Measurements from ENCODE around the gene WDR87.
A peak's percentile ranks its signal among the peaks of the same experiment; 100 is the strongest.

The WDR87 gene

GRCh38 chr19:37905946-37906868 lies at the start of gene WDR87:
WDR87 (minus strand) TSS chr19:37906594; CDS start chr19:37898239, 8,355 bp downstream.
- DNase-seq: peak in 19 of 56 donors; percentile 9 to 70 (median 35)

GRCh38 chr19:37955986-37956385 lies 49.6 kb upstream of the WDR87 start:
- DNase-seq: no peak

- DNase-seq: no peak
These were observed 48.1 kb upstream of the WDR87 start for GRCh38 chr19:37954421-37954874.

- no peak for DNase-seq
These were observed 47.5 kb upstream of the WDR87 start for GRCh38 chr19:37953918-37954303.

- no peak for DNase-seq
These were observed 47.0 kb upstream of the WDR87 start for GRCh38 chr19:37953171-37953917.

GRCh38 chr19:37951816-37952210 lies 45.4 kb upstream of the WDR87 start:
- no peak for DNase-seq

GRCh38 chr19:37950471-37951175 lies 44.2 kb upstream of the WDR87 start:
- DNase-seq: no peak

GRCh38 chr19:37948362-37948761 lies 42.0 kb upstream of the WDR87 start:
- no peak for DNase-seq

- DNase-seq: peak in 5 of 56 donors; percentile 7 to 11 (median 10)
These were observed 41.4 kb upstream of the WDR87 start for GRCh38 chr19:37947778-37948177.

GRCh38 chr19:37946132-37946531 lies 39.7 kb upstream of the WDR87 start:
- DNase-seq: no peak

- DNase-seq: no peak
These were observed 37.1 kb upstream of the WDR87 start for GRCh38 chr19:37943480-37943879.

GRCh38 chr19:37942516-37942902 lies 36.1 kb upstream of the WDR87 start:
- DNase-seq: no peak

- DNase-seq: no peak
These were observed 35.6 kb upstream of the WDR87 start for GRCh38 chr19:37941782-37942515.

- DNase-seq: no peak
These were observed 32.0 kb upstream of the WDR87 start for GRCh38 chr19:37938353-37938752.

GRCh38 chr19:37936886-37937285 lies 30.5 kb upstream of the WDR87 start:
- no peak for DNase-seq

- no peak for DNase-seq
These were observed 29.8 kb upstream of the WDR87 start for GRCh38 chr19:37936166-37936565.

- no peak for DNase-seq
These were observed 28.9 kb upstream of the WDR87 start for GRCh38 chr19:37935341-37935740.

GRCh38 chr19:37933937-37934358 lies 27.6 kb upstream of the WDR87 start:
- no peak for DNase-seq

- DNase-seq: no peak
These were observed 26.9 kb upstream of the WDR87 start for GRCh38 chr19:37932985-37933936.
